Tibial artery (tissue), 4 donors: Measurements from ENCODE around the gene OR6M1.

ENCODE experiments used
- DNase-seq, 2 donors: peaks; one replicate each; pipeline ENCODE4 v3.0.0-alpha.2; 2019
- H3K27ac ChIP-seq, 2 donors: fragments of 200-600 bp; sonication (generic) in 1 of 2; 1 replicate in 1 of 2; 2 replicates in 1 of 2; pipeline ENCODE4 v1.5.1; 2018 to 2019; ENCODE audit warnings: mild to moderate bottlenecking in 1 of 2
- H3K27me3 ChIP-seq, 2 donors: fragments of 200-600 bp; sonication (generic) in 1 of 2; one replicate each; pipeline versions ENCODE4 v1.5.1 to v1.6.0; 2016 to 2019
- H3K36me3 ChIP-seq, 3 donors: fragments of 200-600 bp; sonication (generic) in 2 of 3; one replicate each; pipeline ENCODE4 v1.5.1; 2016 to 2019; ENCODE audit warnings: mild to moderate bottlenecking in 2 of 3
- H3K4me1 ChIP-seq, 4 donors: fragments of 200-600 bp; sonication (generic) in 2 of 4; 1 replicate in 3 of 4; 2 replicates in 1 of 4; pipeline ENCODE4 v1.5.1; 2016 to 2019
- H3K4me3 ChIP-seq, 2 donors: fragments of 200-600 bp; sonication (generic) in 1 of 2; 1 replicate in 1 of 2; 2 replicates in 1 of 2; pipeline ENCODE4 v1.5.1; 2018 to 2019; ENCODE audit warnings: mild to moderate bottlenecking in 2 of 2
- H3K9me3 ChIP-seq, 3 donors: fragments of 200-600 bp; sonication (generic) in 1 of 3; one replicate each; pipeline ENCODE4 v1.5.1; 2016 to 2019
- intact Hi-C: fragments of 100-400 bp; cut with DNase I; formaldehyde crosslinking; loops from one replicate; pipeline ENCODE4 v1.15.0; 2023; ENCODE audit warnings: low total_unique reads
- TF ChIP-seq, protein P1 (sequence below), 2 experiments: fragments of 200-600 bp in 1 of 2; fragments of 450-650 bp in 1 of 2; IDR thresholded peaks; one replicate each; pipeline ENCODE4 v1.5.1; 2017 to 2019; ENCODE audit warnings: antibody characterized with exemption in 2 of 2, mild to moderate bottlenecking in 1 of 2, moderate library complexity in 1 of 2

Gene OR6M1

DNA sequence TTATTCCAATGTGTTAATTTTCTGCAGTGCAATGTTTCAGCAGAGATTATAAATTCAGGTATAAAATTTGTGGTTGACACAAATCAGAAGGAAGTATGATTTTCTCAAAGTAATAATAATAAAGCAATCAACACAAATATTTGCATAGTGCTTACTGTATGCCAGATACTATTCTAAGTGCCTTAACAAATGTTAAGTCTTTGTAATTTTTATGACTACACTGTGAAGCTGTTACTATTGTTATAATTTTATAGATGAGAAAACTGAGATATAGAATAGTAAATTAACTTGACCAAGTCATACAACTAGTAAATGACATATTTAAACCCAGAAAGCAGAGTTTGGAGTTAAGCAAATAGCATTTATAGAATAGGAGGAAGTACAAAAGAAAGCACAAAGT, 35.4 kb downstream of the OR6M1 start:
- intact Hi-C loops: no loop called here
- TF ChIP-seq, protein P1, sequence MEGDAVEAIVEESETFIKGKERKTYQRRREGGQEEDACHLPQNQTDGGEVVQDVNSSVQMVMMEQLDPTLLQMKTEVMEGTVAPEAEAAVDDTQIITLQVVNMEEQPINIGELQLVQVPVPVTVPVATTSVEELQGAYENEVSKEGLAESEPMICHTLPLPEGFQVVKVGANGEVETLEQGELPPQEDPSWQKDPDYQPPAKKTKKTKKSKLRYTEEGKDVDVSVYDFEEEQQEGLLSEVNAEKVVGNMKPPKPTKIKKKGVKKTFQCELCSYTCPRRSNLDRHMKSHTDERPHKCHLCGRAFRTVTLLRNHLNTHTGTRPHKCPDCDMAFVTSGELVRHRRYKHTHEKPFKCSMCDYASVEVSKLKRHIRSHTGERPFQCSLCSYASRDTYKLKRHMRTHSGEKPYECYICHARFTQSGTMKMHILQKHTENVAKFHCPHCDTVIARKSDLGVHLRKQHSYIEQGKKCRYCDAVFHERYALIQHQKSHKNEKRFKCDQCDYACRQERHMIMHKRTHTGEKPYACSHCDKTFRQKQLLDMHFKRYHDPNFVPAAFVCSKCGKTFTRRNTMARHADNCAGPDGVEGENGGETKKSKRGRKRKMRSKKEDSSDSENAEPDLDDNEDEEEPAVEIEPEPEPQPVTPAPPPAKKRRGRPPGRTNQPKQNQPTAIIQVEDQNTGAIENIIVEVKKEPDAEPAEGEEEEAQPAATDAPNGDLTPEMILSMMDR (IDR thresholded peaks at IDR 0.05): no peak

DNA sequence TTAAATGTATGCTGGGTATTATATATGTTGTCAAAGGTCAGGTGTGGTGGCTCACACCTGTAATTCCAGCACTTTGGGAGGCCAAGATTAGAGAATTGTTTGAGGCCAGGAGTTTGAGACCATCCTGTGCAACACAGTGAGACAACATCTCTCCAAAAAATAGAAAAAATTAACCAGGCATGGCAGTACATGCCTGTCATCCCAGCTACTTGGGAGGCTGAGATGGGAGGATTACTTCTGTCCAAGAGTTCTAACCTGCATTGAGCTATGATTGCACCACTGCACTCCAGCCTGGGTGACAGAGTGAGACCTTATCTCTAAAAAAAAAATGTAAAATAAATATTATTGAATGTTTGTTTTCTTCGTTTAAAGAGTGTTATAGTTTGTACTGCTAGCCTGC, 40.5 kb downstream of the OR6M1 start:
- no peaks in the 10 kb centered on the region for H3K27me3 ChIP-seq
- DNase-seq: no peak
- no peaks in the 10 kb centered on the region for H3K36me3 ChIP-seq
- H3K27ac ChIP-seq: no peak overlapping the region
- TF ChIP-seq, protein P1 (IDR thresholded peaks at IDR 0.05): no peak
- peaks cover 0 to 16% (median 6%) of the 10 kb centered on the region in 3 donors for H3K9me3 ChIP-seq
- no peak overlapping the region for H3K4me3 ChIP-seq
- intact Hi-C loops: no loop called here
- H3K4me1 ChIP-seq: no peaks in the 10 kb centered on the region

More for the DNA sequence above, 35.4 kb downstream of the OR6M1 start:
- Histone ChIP-seq H3K4me1 (no peaks in the 10 kb centered on the region), H3K36me3 (no peaks in the 10 kb centered on the region), H3K4me3 (no peak overlapping the region), H3K27ac (no peak overlapping the region), H3K9me3 (no peaks in the 10 kb centered on the region), H3K27me3 (no peaks in the 10 kb centered on the region)
- no peak for DNase-seq

DNA sequence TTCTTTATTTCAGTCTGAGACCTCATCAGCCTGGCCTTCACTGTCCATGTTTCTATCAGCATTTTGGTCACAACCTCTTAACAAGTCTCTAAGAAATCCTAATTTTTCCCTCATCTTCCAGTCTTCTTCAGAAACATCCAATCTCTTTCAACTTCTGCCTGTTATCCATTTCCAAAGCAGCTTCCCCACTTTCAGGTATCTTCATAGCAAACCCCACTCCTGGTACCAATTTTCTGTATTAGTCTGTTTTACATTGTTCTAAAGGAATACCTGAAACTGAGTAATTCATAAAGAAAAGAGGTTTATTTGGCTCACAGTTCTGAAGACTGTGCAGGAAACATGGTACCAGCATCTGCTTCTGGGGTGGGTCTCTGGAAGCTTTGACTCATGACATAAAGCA, 43.7 kb downstream of the OR6M1 start:
- H3K36me3 ChIP-seq: no peaks in the 10 kb centered on the region
- peaks cover 0 to 16% (median 6%) of the 10 kb centered on the region in 3 donors for H3K9me3 ChIP-seq
- intact Hi-C loops: no loop called here
- H3K4me3 ChIP-seq: no peak overlapping the region
- no peaks in the 10 kb centered on the region for H3K4me1 ChIP-seq
- no peaks in the 10 kb centered on the region for H3K27me3 ChIP-seq
- DNase-seq: no peak
- TF ChIP-seq, protein P1 (IDR thresholded peaks at IDR 0.05): no peak
- H3K27ac ChIP-seq: no peak overlapping the region

DNA sequence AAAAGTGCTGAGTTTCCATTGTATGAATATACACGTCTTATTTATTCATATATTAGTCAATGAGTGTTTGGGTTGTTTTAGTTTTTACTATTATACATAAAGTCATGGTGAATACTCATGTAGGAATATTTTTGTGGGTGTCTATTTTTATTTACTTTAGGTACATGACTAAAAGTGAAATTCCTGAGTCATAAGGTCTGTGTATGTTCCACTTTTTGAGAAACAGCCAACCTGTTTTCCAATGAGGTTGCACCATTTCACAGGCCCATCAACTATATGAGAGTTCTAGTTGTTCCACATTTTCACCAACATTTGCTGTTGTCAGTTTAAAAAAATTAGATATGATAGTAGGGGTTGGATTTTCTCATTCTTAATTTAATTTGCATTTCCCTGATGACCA, 45.3 kb downstream of the OR6M1 start:
- H3K9me3 ChIP-seq: peaks cover 0 to 16% (median 6%) of the 10 kb centered on the region in 3 donors
- no peak overlapping the region for H3K27ac ChIP-seq
- H3K4me3 ChIP-seq: no peak overlapping the region
- no peak for DNase-seq
- H3K36me3 ChIP-seq: no peaks in the 10 kb centered on the region
- no peaks in the 10 kb centered on the region for H3K27me3 ChIP-seq
- no peaks in the 10 kb centered on the region for H3K4me1 ChIP-seq
- TF ChIP-seq, protein P1 (IDR thresholded peaks at IDR 0.05): no peak
- intact Hi-C loops: no loop called here

DNA sequence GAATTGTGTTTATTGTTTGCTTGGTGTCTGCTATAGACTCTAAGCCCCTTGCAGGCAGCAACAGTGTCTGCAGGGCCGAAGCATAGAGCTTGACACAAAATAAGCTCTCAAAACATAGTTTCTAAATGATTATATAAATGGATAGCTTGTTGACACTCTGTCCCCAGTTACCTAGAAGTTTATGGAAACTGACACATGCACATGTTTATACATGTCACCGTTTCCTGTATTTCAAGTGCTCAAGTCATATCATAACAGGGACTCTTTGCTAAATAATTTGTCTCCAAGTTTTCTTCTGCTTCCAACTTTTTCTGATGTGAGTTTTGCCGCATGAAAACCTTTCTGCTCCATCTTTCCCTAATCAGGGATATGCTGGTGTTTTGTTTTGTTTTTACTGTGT, 48.2 kb downstream of the OR6M1 start:
- no peak overlapping the region for H3K4me3 ChIP-seq
- TF ChIP-seq, protein P1 (IDR thresholded peaks at IDR 0.05): no peak
- intact Hi-C loops: no loop called here
- no peaks in the 10 kb centered on the region for H3K36me3 ChIP-seq
- peaks cover 0 to 16% (median 6%) of the 10 kb centered on the region in 3 donors for H3K9me3 ChIP-seq
- no peak for DNase-seq
- no peaks in the 10 kb centered on the region for H3K27me3 ChIP-seq
- no peaks in the 10 kb centered on the region for H3K4me1 ChIP-seq
- H3K27ac ChIP-seq: no peak overlapping the region

DNA sequence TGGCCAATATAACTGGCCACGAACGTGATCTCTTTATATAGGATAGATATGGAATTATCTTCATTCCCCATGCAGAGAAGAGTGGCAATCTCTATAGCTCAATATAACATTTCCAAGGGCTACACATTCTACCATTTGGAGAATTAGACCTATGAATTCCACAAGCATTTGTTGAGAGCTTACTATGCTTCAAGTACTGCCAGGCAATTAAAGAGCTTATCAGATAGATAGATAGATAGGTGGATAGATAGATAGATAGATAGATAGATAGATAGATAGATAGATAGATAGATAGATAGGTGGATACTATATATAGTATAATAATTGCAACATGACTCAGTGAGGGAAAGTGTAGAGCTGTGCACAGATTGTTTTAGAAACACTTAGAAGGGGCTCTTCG, 50.3 kb downstream of the OR6M1 start:
- intact Hi-C loops: no loop called here

More for the DNA sequence above, 50.3 kb downstream of the OR6M1 start:
- TF ChIP-seq, protein P1 (IDR thresholded peaks at IDR 0.05): no peak
- H3K27ac ChIP-seq: no peak overlapping the region
- no peaks in the 10 kb centered on the region for H3K9me3 ChIP-seq
- no peak overlapping the region for H3K4me3 ChIP-seq
- H3K4me1 ChIP-seq: no peaks in the 10 kb centered on the region
- no peak for DNase-seq
- H3K27me3 ChIP-seq: no peaks in the 10 kb centered on the region
- H3K36me3 ChIP-seq: no peaks in the 10 kb centered on the region
